Measurements from ENCODE around the gene CT47C1.
"Not testable (repeated sequence)": the region's sequence is repeated elsewhere in the genome, so short reads cannot be mapped to it uniquely, and the experiment has no call there.

CT47C1 gene

GRCh38 chrX:119072744-119073143, at the start of gene CT47C1:
Gene CT47C1 (plus strand): TSS chrX:119072993. CDS start chrX:119073226, 233 bp downstream.
- DNase-seq (ENCODE audit: low read depth) = no peak

GRCh38 chrX:119025900-119026299, 46.9 kb upstream of the CT47C1 start:
- no peak for DNase-seq (ENCODE audit: low read depth)

- DNase-seq (ENCODE audit: low read depth) = not testable (repeated sequence)
These were observed 46.4 kb upstream of the CT47C1 start for GRCh38 chrX:119026344-119026743.

- DNase-seq (ENCODE audit: low read depth) = not testable (repeated sequence)
These were observed 44.6 kb upstream of the CT47C1 start for GRCh38 chrX:119027960-119028732.

GRCh38 chrX:119028733-119029330, 44.0 kb upstream of the CT47C1 start:
- no peak for DNase-seq (ENCODE audit: low read depth)

GRCh38 chrX:119029656-119030055, 43.1 kb upstream of the CT47C1 start:
- DNase-seq (ENCODE audit: low read depth) = not testable (repeated sequence)

GRCh38 chrX:119030990-119031389, 41.8 kb upstream of the CT47C1 start:
- DNase-seq (ENCODE audit: low read depth) = no peak

- DNase-seq (ENCODE audit: low read depth) = no peak
These were observed 36.4 kb upstream of the CT47C1 start for GRCh38 chrX:119036107-119037029.

GRCh38 chrX:119040432-119040831, 32.4 kb upstream of the CT47C1 start:
- no peak for DNase-seq (ENCODE audit: low read depth)

GRCh38 chrX:119041175-119041574, 31.6 kb upstream of the CT47C1 start:
- peak; percentile 60 for DNase-seq (ENCODE audit: low read depth)

GRCh38 chrX:119042040-119042439, 30.8 kb upstream of the CT47C1 start:
- DNase-seq (ENCODE audit: low read depth) = no peak

GRCh38 chrX:119042996-119043395, 29.8 kb upstream of the CT47C1 start:
- DNase-seq (ENCODE audit: low read depth) = no peak

GRCh38 chrX:119045884-119046283, 26.9 kb upstream of the CT47C1 start:
- DNase-seq (ENCODE audit: low read depth) = no peak

GRCh38 chrX:119055687-119056086, 17.1 kb upstream of the CT47C1 start:
- no peak for DNase-seq (ENCODE audit: low read depth)

GRCh38 chrX:119062750-119063374, 9.9 kb upstream of the CT47C1 start:
- no peak for DNase-seq (ENCODE audit: low read depth)

- DNase-seq (ENCODE audit: low read depth) = no peak
These were observed 9.4 kb upstream of the CT47C1 start for GRCh38 chrX:119063428-119063827.

GRCh38 chrX:119067023-119067739, 5.6 kb upstream of the CT47C1 start:
- DNase-seq (ENCODE audit: low read depth) = peak; percentile 39

GRCh38 chrX:119069128-119069527, 3.7 kb upstream of the CT47C1 start:
- no peak for DNase-seq (ENCODE audit: low read depth)

- no peak for DNase-seq (ENCODE audit: low read depth)
These were observed 3.0 kb upstream of the CT47C1 start for GRCh38 chrX:119069762-119070161.

- no peak for DNase-seq (ENCODE audit: low read depth)
These were observed 1.4 kb upstream of the CT47C1 start for GRCh38 chrX:119071381-119071780.

GRCh38 chrX:119073200-119073905, 560 bp downstream of the CT47C1 start:
- DNase-seq (ENCODE audit: low read depth) = no peak

Data from HS-27A (cell line).